Measurements from ENCODE around the gene MYO3B.
"Not testable (repeated sequence)": the region's sequence is repeated elsewhere in the genome, so short reads cannot be mapped to it uniquely, and the experiment has no call there.

The MYO3B gene

GRCh38 chr2:170339750-170340692 is 162.1 kb downstream of the MYO3B start:
- TF ChIP-seq CTCF (IDR thresholded peaks at IDR 0.05; ENCODE audit: low read length, missing control alignments): no peak
- no peak for DNase-seq (ENCODE audit: low read depth)
- H3K4me3 ChIP-seq (replicated peaks; ENCODE audit: low read depth, low read length): no peak overlapping the region

- H3K4me3 ChIP-seq (replicated peaks; ENCODE audit: low read depth, low read length): no peak overlapping the region
- TF ChIP-seq CTCF (IDR thresholded peaks at IDR 0.05; ENCODE audit: low read length, missing control alignments): no peak
- no peak for DNase-seq (ENCODE audit: low read depth)
Observed at GRCh38 chr2:170340693-170341068, 162.7 kb downstream of the MYO3B start.

GRCh38 chr2:170341684-170342623 is 164.0 kb downstream of the MYO3B start:
- H3K4me3 ChIP-seq (replicated peaks; ENCODE audit: low read depth, low read length): no peak overlapping the region
- no peak for TF ChIP-seq CTCF (IDR thresholded peaks at IDR 0.05; ENCODE audit: low read length, missing control alignments)
- DNase-seq (ENCODE audit: low read depth): no peak

- no peak for DNase-seq (ENCODE audit: low read depth)
- no peak for TF ChIP-seq CTCF (IDR thresholded peaks at IDR 0.05; ENCODE audit: low read length, missing control alignments)
- no peak overlapping the region for H3K4me3 ChIP-seq (replicated peaks; ENCODE audit: low read depth, low read length)
Observed at GRCh38 chr2:170344663-170345346, 166.9 kb downstream of the MYO3B start.

GRCh38 chr2:170345607-170346006 is 167.7 kb downstream of the MYO3B start:
- DNase-seq (ENCODE audit: low read depth): no peak
- no peak for TF ChIP-seq CTCF (IDR thresholded peaks at IDR 0.05; ENCODE audit: low read length, missing control alignments)
- no peak overlapping the region for H3K4me3 ChIP-seq (replicated peaks; ENCODE audit: low read depth, low read length)

GRCh38 chr2:170349269-170349668 is 171.3 kb downstream of the MYO3B start:
- not testable (repeated sequence) for H3K4me3 ChIP-seq (replicated peaks; ENCODE audit: low read depth, low read length); DNase-seq (ENCODE audit: low read depth)
